ENCODE measurements around the gene MMD2.
"Not testable (repeated sequence)": the region's sequence is repeated elsewhere in the genome, so short reads cannot be mapped to it uniquely, and the experiment has no call there.

MMD2 gene, protein sequence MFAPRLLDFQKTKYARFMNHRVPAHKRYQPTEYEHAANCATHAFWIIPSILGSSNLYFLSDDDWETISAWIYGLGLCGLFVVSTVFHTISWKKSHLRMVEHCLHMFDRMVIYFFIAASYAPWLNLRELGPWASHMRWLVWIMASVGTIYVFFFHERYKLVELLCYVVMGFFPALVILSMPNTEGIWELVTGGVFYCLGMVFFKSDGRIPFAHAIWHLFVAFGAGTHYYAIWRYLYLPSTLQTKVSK

DNA sequence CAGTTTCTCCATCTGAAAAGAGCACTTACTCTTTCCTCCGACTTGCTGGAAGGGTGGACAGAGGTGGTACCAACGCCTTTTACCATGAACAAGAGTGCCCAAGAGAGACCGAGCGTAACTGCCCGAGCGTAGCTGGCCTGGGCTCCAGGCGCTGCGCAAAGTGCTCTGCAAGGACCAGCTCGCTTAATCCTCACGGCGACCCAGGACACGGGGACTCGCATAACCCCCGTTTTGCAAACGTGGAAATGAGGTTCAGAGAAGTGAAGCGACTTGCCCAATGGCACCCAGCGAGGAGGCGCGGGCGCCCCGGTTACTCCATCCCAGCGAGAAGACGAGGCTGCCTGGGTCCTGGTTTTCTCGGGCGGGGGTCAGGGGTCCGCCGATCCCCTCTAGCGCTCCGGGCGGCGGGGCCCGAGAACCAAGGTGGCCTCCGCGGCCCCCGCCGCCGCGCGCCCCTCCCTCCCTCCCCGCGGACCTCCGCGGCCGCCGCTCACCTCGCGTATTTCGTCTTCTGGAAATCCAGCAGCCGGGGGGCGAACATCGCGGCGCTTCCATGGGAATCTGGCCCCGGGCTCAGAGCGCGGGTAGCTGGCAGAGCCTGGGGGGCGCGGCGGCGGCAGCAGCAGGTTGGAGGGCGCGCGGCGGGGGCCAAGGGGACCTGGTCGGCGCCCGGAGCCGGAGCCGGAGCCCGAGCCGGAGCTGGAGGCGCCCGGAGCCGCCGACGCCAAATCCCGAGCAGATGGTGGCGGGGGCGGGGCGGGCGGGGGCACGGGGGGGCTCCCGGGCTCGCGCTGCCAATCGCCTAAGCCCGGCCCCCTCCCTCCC, at the start of gene MMD2:
MMD2 (minus strand) TSS at position 711 of the 825 bp plus-strand sequence; CDS start at position 541, 170 bp downstream.
- no peak for DNase-seq (ENCODE audit: low spot score)

GRCh38 chr7:5005066-5005465, 46.1 kb upstream of the MMD2 start:
- DNase-seq (ENCODE audit: low spot score): no peak

GRCh38 chr7:5001911-5002310, 42.9 kb upstream of the MMD2 start:
- DNase-seq (ENCODE audit: low spot score): no peak

DNA sequence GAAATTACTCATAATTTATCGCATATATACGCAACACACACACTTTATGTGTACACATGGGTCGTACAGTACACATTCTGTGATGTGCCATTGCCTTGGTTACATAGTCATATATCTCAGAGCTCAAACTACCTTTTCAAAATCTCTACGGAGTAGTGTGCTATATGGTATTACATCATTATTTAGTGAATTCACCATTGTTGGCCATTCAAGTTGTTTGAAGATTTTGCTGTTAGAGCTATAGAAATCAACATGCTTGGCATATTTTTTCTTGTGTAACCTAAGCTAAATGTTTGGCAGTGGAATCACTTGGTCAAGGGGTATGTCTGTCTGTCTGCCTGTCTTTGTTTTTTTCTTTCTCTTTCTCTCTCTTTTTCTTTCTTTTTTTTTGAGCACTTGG, 42.0 kb upstream of the MMD2 start:
- no peak for DNase-seq (ENCODE audit: low spot score)

DNA sequence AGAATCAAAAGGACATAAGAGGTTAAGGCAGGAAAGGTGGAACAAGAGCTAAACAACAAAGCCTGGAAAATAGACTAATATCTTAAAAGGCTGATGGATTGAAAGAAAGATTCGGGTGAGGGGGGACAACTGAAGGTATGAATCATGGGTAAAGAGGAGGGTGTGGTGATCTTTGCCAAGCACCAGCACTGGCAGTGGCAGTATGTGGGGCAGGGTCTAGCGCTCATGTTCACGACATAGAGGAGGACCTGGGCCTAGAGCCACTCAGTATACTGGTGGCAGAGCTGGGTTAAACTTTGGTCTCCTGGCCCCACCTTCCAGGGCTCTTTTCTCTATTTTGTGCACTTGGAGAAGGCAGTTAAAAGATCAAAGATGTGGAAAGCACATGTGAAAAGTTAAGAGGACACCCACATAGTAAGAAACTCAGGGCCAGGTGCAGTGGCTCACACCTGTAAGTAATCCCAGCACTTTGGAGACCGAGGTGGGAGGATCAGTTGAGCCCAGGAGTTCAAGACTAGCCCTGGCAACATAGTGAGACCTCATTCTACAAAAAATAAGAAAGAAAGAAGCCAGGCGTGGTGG, 40.5 kb upstream of the MMD2 start:
- no peak for DNase-seq (ENCODE audit: low spot score)

- DNase-seq (ENCODE audit: low spot score): no peak
These were observed 39.9 kb upstream of the MMD2 start for GRCh38 chr7:4998910-4999309.

DNA sequence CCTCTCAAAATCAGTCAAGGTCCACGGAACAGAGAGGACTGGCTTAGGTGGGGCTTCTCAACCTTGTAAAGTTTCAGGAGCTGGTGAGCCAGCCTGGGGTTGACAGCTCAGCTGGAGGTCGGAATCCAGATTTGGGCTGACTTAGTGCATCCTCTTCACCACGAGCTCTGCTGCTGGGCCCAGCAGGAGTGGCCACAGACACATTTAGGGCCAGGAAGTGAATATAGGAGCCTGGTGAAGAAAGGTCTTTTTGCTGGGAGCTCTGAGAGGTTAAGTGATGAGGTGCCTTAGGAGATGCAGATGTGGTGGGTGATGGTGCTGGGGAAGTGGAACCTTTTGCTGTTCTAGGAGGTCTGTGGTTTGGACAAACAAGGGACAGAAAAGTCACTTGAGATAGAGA, 39.3 kb upstream of the MMD2 start:
- no peak for DNase-seq (ENCODE audit: low spot score)

GRCh38 chr7:4996696-4997222, 37.8 kb upstream of the MMD2 start:
- DNase-seq (ENCODE audit: low spot score): no peak

DNA sequence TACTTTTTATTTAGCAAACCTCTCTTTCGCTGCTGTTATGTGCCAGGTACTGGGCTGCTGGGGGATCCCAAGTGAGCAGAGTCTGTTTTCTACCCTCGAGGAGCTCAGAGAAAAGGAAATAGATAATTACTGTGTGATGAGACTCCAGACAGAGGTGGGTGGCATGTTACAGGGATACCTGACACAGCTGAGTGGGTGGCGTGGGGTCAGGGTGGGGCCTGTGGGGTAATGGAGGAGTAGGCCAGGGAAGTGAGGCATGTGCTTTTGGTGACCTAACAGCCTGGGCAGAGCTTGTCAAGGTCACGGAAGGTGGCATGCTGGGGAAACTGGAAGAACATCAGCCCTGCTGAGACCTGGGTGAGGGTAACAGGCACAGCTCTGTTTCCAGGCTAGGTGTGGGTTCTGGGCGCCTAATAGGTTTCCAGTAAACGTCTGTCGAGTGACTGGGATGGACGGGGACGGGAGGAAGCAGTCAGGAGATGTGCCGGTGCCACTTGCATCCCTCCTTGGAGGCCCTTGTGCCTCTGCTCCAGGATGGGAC, 36.5 kb upstream of the MMD2 start:
- DNase-seq (ENCODE audit: low spot score): no peak

- no peak for DNase-seq (ENCODE audit: low spot score)
These were observed 34.5 kb upstream of the MMD2 start for GRCh38 chr7:4993471-4993870.

GRCh38 chr7:4982741-4983140, 23.8 kb upstream of the MMD2 start:
- not testable (repeated sequence) for DNase-seq (ENCODE audit: low spot score)

GRCh38 chr7:4981295-4981890, 22.4 kb upstream of the MMD2 start:
- DNase-seq (ENCODE audit: low spot score): not testable (repeated sequence)

- not testable (repeated sequence) for DNase-seq (ENCODE audit: low spot score)
These were observed 16.6 kb upstream of the MMD2 start for GRCh38 chr7:4975626-4976025.

- peak; percentile 90 for DNase-seq (ENCODE audit: low spot score)
These were observed 14.8 kb upstream of the MMD2 start for GRCh38 chr7:4973728-4974198.

GRCh38 chr7:4972446-4972845, 13.5 kb upstream of the MMD2 start:
- DNase-seq (ENCODE audit: low spot score): not testable (repeated sequence)

GRCh38 chr7:4965295-4966022, 6.5 kb upstream of the MMD2 start:
- DNase-seq (ENCODE audit: low spot score): no peak

DNA sequence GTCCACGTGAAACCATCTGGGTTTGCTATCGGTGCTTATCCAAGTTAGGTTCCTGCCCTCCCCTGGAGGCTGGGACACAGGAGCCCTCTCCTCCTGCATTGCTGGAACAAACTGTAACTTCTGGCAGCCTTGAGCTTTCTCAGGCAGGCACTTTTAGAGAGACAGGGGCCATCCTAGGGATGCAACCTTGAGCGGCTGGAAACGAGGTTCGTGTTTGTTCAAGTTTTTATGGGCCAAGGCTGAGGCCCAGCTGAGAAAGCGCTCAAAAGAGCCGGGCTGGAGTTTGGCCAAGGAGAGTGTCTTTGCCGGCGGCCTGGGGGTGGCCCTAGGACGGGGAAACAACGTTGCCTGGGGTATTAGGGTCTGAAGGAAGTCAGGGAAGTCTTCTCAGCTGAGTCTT, 5.5 kb upstream of the MMD2 start:
- no peak for DNase-seq (ENCODE audit: low spot score)

- no peak for DNase-seq (ENCODE audit: low spot score)
These were observed 4.1 kb upstream of the MMD2 start for GRCh38 chr7:4962872-4963775.

DNA sequence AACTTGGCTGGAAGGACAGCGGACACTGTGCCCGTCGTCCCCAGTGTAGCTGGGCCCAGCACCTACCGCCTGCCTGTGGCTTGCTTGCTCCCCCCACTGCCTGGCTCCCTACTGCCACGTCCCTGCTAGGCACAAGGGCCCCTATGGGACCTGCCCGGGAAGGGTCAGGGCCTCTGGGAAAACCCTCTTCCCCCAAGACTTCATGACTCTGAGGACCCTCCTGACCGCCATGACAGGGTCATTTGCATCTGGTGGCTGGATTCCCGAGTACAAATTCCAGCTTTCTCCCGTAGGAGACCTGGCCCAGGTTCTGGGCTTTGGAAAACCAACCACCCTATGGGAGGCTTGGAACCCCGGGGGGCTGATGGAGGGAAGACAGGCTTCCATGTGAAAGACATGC, 1.4 kb upstream of the MMD2 start:
- DNase-seq (ENCODE audit: low spot score): no peak

GRCh38 chr7:4959893-4960292, 906 bp upstream of the MMD2 start:
- no peak for DNase-seq (ENCODE audit: low spot score)
